ENCODE results near the gene RASA3. TPM values are rescaled to one million over a fixed set of nuclear protein-coding genes. Genes with fewer than 3 reads are reported as not detected.

RASA3 gene
- total and polyA plus RNA-seq, 2 donors (not counting 3 experiments of a cell fraction or from before 2014, with no cell fraction given) = 26.5 to 53.8 TPM

DNA sequence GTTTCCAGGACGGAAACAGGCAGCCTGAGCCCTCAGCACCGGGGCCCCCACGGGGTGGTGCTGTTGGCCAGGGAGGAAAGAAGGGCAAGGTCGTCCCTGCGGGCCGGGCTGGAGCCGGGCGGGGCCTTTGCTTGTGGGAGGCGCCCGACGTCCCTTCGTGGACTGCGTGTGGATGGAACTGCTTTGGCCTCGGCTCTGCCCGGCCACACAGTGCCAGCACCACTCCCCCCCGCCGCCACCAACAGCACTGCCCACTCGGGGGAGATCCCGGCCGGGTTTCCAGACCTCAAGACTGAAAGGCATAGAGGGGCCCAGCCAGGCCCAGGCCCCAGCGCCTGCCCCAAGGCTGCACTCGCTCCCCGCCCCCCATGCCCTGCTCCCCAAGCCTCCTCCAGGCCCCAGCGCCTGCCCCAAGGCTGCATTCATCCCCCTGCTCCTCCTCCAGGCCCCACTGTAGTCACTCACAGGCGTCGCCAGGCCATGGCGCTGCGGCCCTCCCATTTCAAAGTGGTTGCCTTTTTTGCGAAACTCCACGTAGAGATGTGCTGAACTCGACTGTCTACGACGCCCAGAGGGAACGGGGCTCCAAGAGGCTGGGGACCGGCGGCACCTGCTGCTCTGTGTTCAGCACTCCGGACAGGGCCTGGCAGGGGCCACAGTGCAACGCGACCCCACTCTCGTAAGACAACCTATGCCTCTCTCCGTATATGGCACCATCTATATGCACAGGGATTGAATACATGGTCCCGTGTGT is 181.0 kb downstream of the RASA3 start:
- Histone ChIP-seq H3K4me3 (replicated peaks in 1 of 3; ENCODE audit: insufficient read depth in 1 of 3, low read depth in 1 of 3, low read length in 3 of 3) (no peak overlapping the region), H3K4me2 (ENCODE audit: insufficient read depth, low read length) (no peak overlapping the region), H3K27me3 (ENCODE audit: control insufficient read depth in 2 of 2, insufficient read depth in 2 of 2, low read length in 2 of 2) (no peaks in the 10 kb centered on the region), H3K27ac (ENCODE audit: insufficient read depth, low read depth, low read length) (no peak overlapping the region), H3K9ac (replicated peaks; ENCODE audit: extremely low read depth, insufficient read depth, low read length) (no peak overlapping the region), H3K79me2 (ENCODE audit: control insufficient read depth, insufficient read depth, low read length) (no peaks in the 10 kb centered on the region), H3K4me1 (ENCODE audit: control insufficient read depth, extremely low read depth, insufficient read depth, low read length) (no peaks in the 10 kb centered on the region), H3K9me3 (replicated peaks; ENCODE audit: control insufficient read depth, insufficient read depth, low read length) (no peaks in the 10 kb centered on the region), H3K9me1 (replicated peaks; ENCODE audit: control insufficient read depth, extremely low read depth, insufficient read depth, low read length) (no peaks in the 10 kb centered on the region), H3K36me3 (ENCODE audit: control insufficient read depth in 2 of 2, extremely low read depth in 1 of 2, insufficient read depth in 2 of 2, low read length in 2 of 2) (no peaks in the 10 kb centered on the region), H4K20me1 (replicated peaks; ENCODE audit: control insufficient read depth, extremely low read depth, insufficient read depth, low read length) (no peaks in the 10 kb centered on the region), H2AFZ (ENCODE audit: low read depth, low read length) (no peak overlapping the region)
- intact Hi-C loops (cut with micrococcal nuclease) (loop anchor here (1.0 to 2.0 kb wide), 4 partner anchors 159 to 283 kb away; partner anchors contain the start of gene CDC16), dilution Hi-C loops (cut with MboI; ENCODE audit: extremely low pct_ligation_motif_present, low sequenced_read_pairs) (no loop called here)
- ChIA-PET POLR2A (no interaction called here), CTCF (interaction anchor here (0.7 kb wide), 1 partner anchor 271 kb away, joined by 3 read pairs; no protein-coding TSS in a partner anchor)
- FAIRE-seq (no peak), DNase-seq (ENCODE audit: low read depth, low spot score) (peak; percentile 56)
- TF ChIP-seq MAX (IDR thresholded peaks at IDR 0.05; ENCODE audit: insufficient read depth, insufficient read length) (no peak), MYC (IDR thresholded peaks at IDR 0.05; ENCODE audit: low read depth, low read length) (no peak), JUN (IDR thresholded peaks at IDR 0.05; ENCODE audit: borderline replicate concordance, insufficient read depth, insufficient read length, low read depth) (no peak), POLR2AphosphoS5 (IDR thresholded peaks at IDR 0.05; ENCODE audit: insufficient read depth, low read depth, low read length) (peak; percentile 24), CTCF (IDR thresholded peaks at IDR 0.05; ENCODE audit: extremely low read depth in 1 of 2, insufficient read depth in 1 of 2, low read depth in 1 of 2, low read length in 2 of 2) (peak; percentile 79 to 90), POLR2A (IDR thresholded peaks at IDR 0.05; ENCODE audit: low read depth, low read length) (no peak), FOS (IDR thresholded peaks at IDR 0.05; ENCODE audit: borderline replicate concordance, insufficient read depth, low read length) (no peak), GATA2 (IDR thresholded peaks at IDR 0.05; ENCODE audit: insufficient read depth, insufficient read length, low read depth, low read length) (no peak), EZH2 (IDR thresholded peaks at IDR 0.05; ENCODE audit: borderline replicate concordance, low read depth, low read length, severe bottlenecking) (no peak)
- no TSS peak for BruUV-seq (replicated peaks)

Measured in endothelial cell of umbilical vein (primary cell).